HEK293T (cell line): ENCODE data around the gene NPIPA8.
"Not testable (repeated sequence)": the region's sequence is repeated elsewhere in the genome, so short reads cannot be mapped to it uniquely, and the experiment has no call there.

Experiments used
- BHLHE40 ChIP-seq: fragments of 450-650 bp; IDR thresholded peaks from 2 replicates; pipeline ENCODE4 v1.6.1; 2016; ENCODE audit warnings: mild to moderate bottlenecking, moderate library complexity, borderline replicate concordance
- ELF4 ChIP-seq: fragments of 450-650 bp; IDR thresholded peaks from 2 replicates; pipeline ENCODE4 v1.6.1; 2017; ENCODE audit warnings: antibody characterized with exemption
- FOXK2 ChIP-seq: fragments of 450-650 bp; IDR thresholded peaks from 2 replicates; pipeline ENCODE4 v1.6.1; 2016; ENCODE audit warnings: mild to moderate bottlenecking
- NFRKB ChIP-seq: fragments of 450-650 bp; IDR thresholded peaks from 2 replicates; pipeline ENCODE4 v1.6.1; 2016; ENCODE audit warnings: mild to moderate bottlenecking, moderate library complexity
- SUZ12 ChIP-seq: fragments of 450-650 bp; IDR thresholded peaks from 2 replicates; pipeline ENCODE4 v1.6.1; 2016; ENCODE audit warnings: mild to moderate bottlenecking
- TARDBP ChIP-seq: fragments of 450-650 bp; IDR thresholded peaks from 2 replicates; pipeline ENCODE4 v1.6.1; 2016
- ZNF384 ChIP-seq: fragments of 450-650 bp; IDR thresholded peaks from 2 replicates; pipeline ENCODE4 v1.6.1; 2016
- TF ChIP-seq, protein P1 (sequence below): fragments of 450-650 bp; IDR thresholded peaks from 2 replicates; pipeline ENCODE4 v1.6.1; 2016

- not testable (repeated sequence) for TF ChIP-seq TARDBP, BHLHE40, ZNF384, ELF4, NFRKB, SUZ12, FOXK2
- TF ChIP-seq, protein P1, sequence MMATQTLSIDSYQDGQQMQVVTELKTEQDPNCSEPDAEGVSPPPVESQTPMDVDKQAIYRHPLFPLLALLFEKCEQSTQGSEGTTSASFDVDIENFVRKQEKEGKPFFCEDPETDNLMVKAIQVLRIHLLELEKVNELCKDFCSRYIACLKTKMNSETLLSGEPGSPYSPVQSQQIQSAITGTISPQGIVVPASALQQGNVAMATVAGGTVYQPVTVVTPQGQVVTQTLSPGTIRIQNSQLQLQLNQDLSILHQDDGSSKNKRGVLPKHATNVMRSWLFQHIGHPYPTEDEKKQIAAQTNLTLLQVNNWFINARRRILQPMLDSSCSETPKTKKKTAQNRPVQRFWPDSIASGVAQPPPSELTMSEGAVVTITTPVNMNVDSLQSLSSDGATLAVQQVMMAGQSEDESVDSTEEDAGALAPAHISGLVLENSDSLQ = not testable (repeated sequence)
Observed at GRCh38 chr16:18311811-18312210, 24.7 kb downstream of the NPIPA8 start.
